ENCODE results near the gene JARID2. TPM values are rescaled to one million over a fixed set of nuclear protein-coding genes. Genes with fewer than 3 reads are reported as not detected.

The JARID2 gene
- total and polyA plus RNA-seq, 10 of the 15 experiments (the other 5 are each of a cell fraction or from before 2014, with no cell fraction given): 4.2 to 21.6 (median 11.7) TPM

- Histone ChIP-seq H3K4me2 (ENCODE audit: control insufficient read depth, insufficient read depth) (no peak overlapping the region), H2AFZ (ENCODE audit: control insufficient read depth, low read depth, low read length) (no peak overlapping the region), H3K9me3 (replicated peaks; ENCODE audit: control insufficient read depth, insufficient read depth, low read length) (peaks cover 10% of the 10 kb centered on the region), H3K79me2 (ENCODE audit: control insufficient read depth, insufficient read depth, low read length) (peaks cover 79% of the 10 kb centered on the region), H3K36me3 (ENCODE audit: control insufficient read depth in 2 of 2, insufficient read depth in 2 of 2, low read length in 1 of 2) (peaks cover 2 to 8% of the 10 kb centered on the region in 2 experiments; a peak in 2 of 4 replicates), H3K9ac (ENCODE audit: control insufficient read depth, insufficient read depth, low read length) (no peak overlapping the region), H3K27ac (ENCODE audit: control insufficient read depth, insufficient read depth) (peak overlapping the region; percentile 40; the same call in 1 of the 2 replicates), H3K4me1 (ENCODE audit: control insufficient read depth, insufficient read depth, low read length) (peaks cover 38% of the 10 kb centered on the region), H3K4me3 (no peak overlapping the region), H4K20me1 (ENCODE audit: control insufficient read depth, insufficient read depth) (no peaks in the 10 kb centered on the region), H3K27me3 (replicated peaks in 1 of 2; ENCODE audit: control insufficient read depth in 2 of 2, insufficient read depth in 2 of 2, low read length in 1 of 2) (no peaks in the 10 kb centered on the region)
- intact Hi-C loops (cut with micrococcal nuclease; ENCODE audit: unreplicated experiment) (no loop called here), in situ Hi-C loops (cut with MboI) (no loop called here)
- TF ChIP-seq NFIC (IDR thresholded peaks at IDR 0.05; ENCODE audit: low read depth, low read length): no peak
- no peak for TF ChIP-seq CBX3 (IDR thresholded peaks at IDR 0.05; ENCODE audit: borderline replicate concordance, low read depth)
- no peak for TF ChIP-seq MXI1 (IDR thresholded peaks at IDR 0.05; ENCODE audit: low read depth, low read length)
- no peak for TF ChIP-seq HDGF (IDR thresholded peaks at IDR 0.05)
- no peak for TF ChIP-seq POLR2AphosphoS5 (IDR thresholded peaks at IDR 0.05; ENCODE audit: low read length)
- no peak for TF ChIP-seq POU2F2 (IDR thresholded peaks at IDR 0.05; ENCODE audit: borderline replicate concordance, low read depth, low read length)
- no peak for TF ChIP-seq REST (IDR thresholded peaks at IDR 0.05; ENCODE audit: low read depth, low read length)
- TF ChIP-seq KAT2A (conservative IDR thresholded peaks at IDR 0.05; ENCODE audit: control insufficient read depth, low read depth, low read length): no peak
- no peak for TF ChIP-seq NBN (IDR thresholded peaks at IDR 0.05)
- SMC1A ChIA-PET (ENCODE audit: uncharacterized antibody, unreplicated experiment): interaction anchor here (0.5 to 6.4 kb wide), 13 partner anchors 10 to 557 kb away, joined by 3 to 136 read pairs (median 10); no protein-coding TSS in a partner anchor
- FAIRE-seq (no peak), DNase-seq (ENCODE audit: low read depth, low spot score) (no peak), ATAC-seq (no peak)
- BruUV-seq (replicated peaks): no TSS peak
- POLR2A ChIA-PET: interaction anchor here (1.0 to 3.0 kb wide), 4 partner anchors 12 to 38 kb away, joined by 3 to 55 read pairs (median 3); no protein-coding TSS in a partner anchor
- RAD21 ChIA-PET (ENCODE audit: unreplicated experiment): interaction anchor here (1.3 to 6.2 kb wide), 7 partner anchors 9 to 97 kb away, joined by 3 to 54 read pairs (median 17); no protein-coding TSS in a partner anchor
- WGBS (ENCODE audit: insufficient coverage, insufficient replicate concordance, low lambda C conversion rate, missing lambda C conversion rate): 81% methylated on average over 7 of the region's 7 CpGs
- CTCF ChIA-PET: interaction anchor here (1.1 to 5.6 kb wide), 9 partner anchors 11 to 199 kb away, joined by 3 to 49 read pairs (median 5); no protein-coding TSS in a partner anchor
Measured at GRCh38 chr6:15423286-15423993, 177.6 kb downstream of the JARID2 start.
